Loucy (cell line): ENCODE results near the gene GADD45B.
"Not testable (repeated sequence)": the region's sequence is repeated elsewhere in the genome, so short reads cannot be mapped to it uniquely, and the experiment has no call there.

ENCODE experiments used
- CTCF ChIP-seq: fragments of 200-600 bp; sonication (generic); conservative IDR thresholded peaks from 2 replicates; pipeline ENCODE4 v1.5.1; 2014; ENCODE audit warnings: mild to moderate bottlenecking, antibody characterized with exemption, low read length
- EZH2phosphoT487 ChIP-seq: fragments of 200-600 bp; IDR thresholded peaks from 2 replicates; pipeline ENCODE4 v1.6.1; 2018; ENCODE audit warnings: antibody characterized with exemption, mild to moderate bottlenecking, moderate library complexity, borderline replicate concordance

- TF ChIP-seq CTCF, EZH2phosphoT487: not testable (repeated sequence)
These were observed 17.2 kb upstream of the GADD45B start for GRCh38 chr19:2458776-2459175.
